H1 (cell line): ENCODE data around the gene ZNF446.

Source experiments
- BRCA1 ChIP-seq: IDR thresholded peaks from 2 replicates; pipeline ENCODE4 v1.6.1; 2012; ENCODE audit warnings: low read depth, low read length, improper control_type of control experiment
- CEBPB ChIP-seq: IDR thresholded peaks from 2 replicates; pipeline ENCODE4 v1.6.1; 2012; ENCODE audit warnings: low read depth, low read length
- EZH2 ChIP-seq: fragments of 200-600 bp; sonication (generic); IDR thresholded peaks from 2 replicates; pipeline ENCODE4 v1.7.1; 2012; ENCODE audit warnings: low read depth, mild to moderate bottlenecking, moderate library complexity, low read length, inconsistent platforms; ENCODE audit not compliant: severe bottlenecking
- POLR2A ChIP-seq, 2 experiments: IDR thresholded peaks; 1 replicate in 1 of 2; 2 replicates in 1 of 2; pipeline ENCODE4 v1.6.1; 2011; ENCODE audit warnings: low read depth in 2 of 2, low read length in 2 of 2, mild to moderate bottlenecking in 2 of 2; ENCODE audit errors: control extremely low read depth in 1 of 2
- SP1 ChIP-seq: IDR thresholded peaks from 2 replicates; pipeline ENCODE4 v1.6.1; 2011; ENCODE audit warnings: low read depth, low read length
- TF ChIP-seq, protein P1 (sequence below), 3 experiments: IDR thresholded peaks; 1 replicate in 2 of 3; 2 replicates in 1 of 3; pipeline versions ENCODE4 v1.5.1 to v1.6.1; 2011; ENCODE audit warnings: low read length in 3 of 3, mild to moderate bottlenecking in 3 of 3, inconsistent platforms in 2 of 3, low read depth in 1 of 3, moderate library complexity in 1 of 3; ENCODE audit not compliant: insufficient read depth in 1 of 3; ENCODE audit errors: control extremely low read depth in 1 of 3

GRCh38 chr19:58483776-58484175 is 7.6 kb downstream of the ZNF446 start:
- TF ChIP-seq, protein P1, sequence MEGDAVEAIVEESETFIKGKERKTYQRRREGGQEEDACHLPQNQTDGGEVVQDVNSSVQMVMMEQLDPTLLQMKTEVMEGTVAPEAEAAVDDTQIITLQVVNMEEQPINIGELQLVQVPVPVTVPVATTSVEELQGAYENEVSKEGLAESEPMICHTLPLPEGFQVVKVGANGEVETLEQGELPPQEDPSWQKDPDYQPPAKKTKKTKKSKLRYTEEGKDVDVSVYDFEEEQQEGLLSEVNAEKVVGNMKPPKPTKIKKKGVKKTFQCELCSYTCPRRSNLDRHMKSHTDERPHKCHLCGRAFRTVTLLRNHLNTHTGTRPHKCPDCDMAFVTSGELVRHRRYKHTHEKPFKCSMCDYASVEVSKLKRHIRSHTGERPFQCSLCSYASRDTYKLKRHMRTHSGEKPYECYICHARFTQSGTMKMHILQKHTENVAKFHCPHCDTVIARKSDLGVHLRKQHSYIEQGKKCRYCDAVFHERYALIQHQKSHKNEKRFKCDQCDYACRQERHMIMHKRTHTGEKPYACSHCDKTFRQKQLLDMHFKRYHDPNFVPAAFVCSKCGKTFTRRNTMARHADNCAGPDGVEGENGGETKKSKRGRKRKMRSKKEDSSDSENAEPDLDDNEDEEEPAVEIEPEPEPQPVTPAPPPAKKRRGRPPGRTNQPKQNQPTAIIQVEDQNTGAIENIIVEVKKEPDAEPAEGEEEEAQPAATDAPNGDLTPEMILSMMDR (IDR thresholded peaks at IDR 0.05; ENCODE audit: control extremely low read depth in 1 of 3, insufficient read depth in 1 of 3, low read depth in 1 of 3, low read length in 3 of 3) = no peak
- TF ChIP-seq SP1 (no peak), CEBPB (no peak), BRCA1 (no peak), POLR2A (IDR thresholded peaks at IDR 0.05; ENCODE audit: control extremely low read depth in 1 of 2, low read depth in 2 of 2, low read length in 2 of 2) (no peak), EZH2 (no peak)
